Aorta (tissue), 5 donors: ENCODE measurements around the gene MYH13. TPM values are rescaled to one million over a fixed set of nuclear protein-coding genes. Genes with fewer than 3 reads are reported as not detected.

ENCODE experiments used
- ATAC-seq: fragments of 200-7000 bp; cut with Tn5 transposase; one replicate; pipeline ENCODE4 v1.9.1; 2022; ENCODE audit warnings: moderate library complexity; ENCODE audit not compliant: low FRiP score
- DNase-seq, 2 donors: peaks; one replicate each; pipeline ENCODE4 v3.0.0-alpha.2; 2020
- H3K27ac ChIP-seq, 2 donors: one replicate each; pipeline ENCODE4 v1.5.1; 2013; ENCODE audit warnings: low read length in 2 of 2, mild to moderate bottlenecking in 2 of 2, moderate library complexity in 2 of 2, control low read depth in 1 of 2, inconsistent platforms in 1 of 2, low read depth in 1 of 2
- H3K27me3 ChIP-seq, 2 donors: one replicate each; pipeline ENCODE4 v1.6.1; 2013; ENCODE audit warnings: control low read depth in 1 of 2, low read length in 1 of 2, mild to moderate bottlenecking in 1 of 2, moderate library complexity in 1 of 2; ENCODE audit not compliant: insufficient read depth in 2 of 2, control insufficient read depth in 1 of 2
- H3K36me3 ChIP-seq, 2 donors: one replicate each; pipeline ENCODE4 v1.6.1; 2013; ENCODE audit warnings: control low read depth in 1 of 2, low read length in 1 of 2, mild to moderate bottlenecking in 1 of 2; ENCODE audit not compliant: insufficient read depth in 2 of 2, control insufficient read depth in 1 of 2
- H3K4me1 ChIP-seq, 2 donors: one replicate each; pipeline ENCODE4 v1.6.1; 2013; ENCODE audit warnings: low read length in 2 of 2, control low read depth in 1 of 2, mild to moderate bottlenecking in 1 of 2, moderate library complexity in 1 of 2; ENCODE audit not compliant: insufficient read depth in 2 of 2, control insufficient read depth in 1 of 2
- H3K4me3 ChIP-seq, 2 donors: one replicate each; pipeline ENCODE4 v1.5.1; 2013; ENCODE audit warnings: low read length in 2 of 2, control low read depth in 1 of 2, mild to moderate bottlenecking in 1 of 2
- H3K9me3 ChIP-seq: one replicate; pipeline ENCODE4 v1.6.1; 2013; ENCODE audit warnings: mild to moderate bottlenecking, low read length; ENCODE audit not compliant: control insufficient read depth
- WGBS, 2 donors: extraction: QIAGEN DNeasy Blood & Tissue Kit; methylation state at CpG; one replicate each; pipeline ENCODE4 v1.1.7; 2013; 5-methylcytosine and 5-hydroxymethylcytosine counted together
- intact Hi-C, 2 donors: fragments of 100-400 bp; cut with DNase I; formaldehyde crosslinking; loops; one replicate each; pipeline versions ENCODE4 v1.14.2 to v1.15.0; 2022
- polyA plus RNA-seq, 2 donors: library from polyadenylated mRNA; stranded (reverse); fragments of 200-250 nt; gene quantifications; one replicate each; pipeline ENCODE4 v1.2.3, GENCODE V29; 2013
- total RNA-seq, 2 donors: library from RNA; stranded (reverse); fragmentation: NEBNext Ultra II Directional; extraction: Animal tissue kit (Norgen Biotek cat#: 25700); gene quantifications; one replicate each; pipeline ENCODE4 v1.2.1, GENCODE V29; 2021
- donor health status: healthy with polysubstance abuse.
- donor health status: Bipolar disorder and iron deficiency.
- donor health status: DM: no; HTN: no; CAD: no.
- donor health status: DM: no; HTN: no; CAD: no.
- donor health status: DM: yes; HTN: yes; CAD: no.

The MYH13 gene
- total and polyA plus RNA-seq, 4 donors, result not detected

DNA sequence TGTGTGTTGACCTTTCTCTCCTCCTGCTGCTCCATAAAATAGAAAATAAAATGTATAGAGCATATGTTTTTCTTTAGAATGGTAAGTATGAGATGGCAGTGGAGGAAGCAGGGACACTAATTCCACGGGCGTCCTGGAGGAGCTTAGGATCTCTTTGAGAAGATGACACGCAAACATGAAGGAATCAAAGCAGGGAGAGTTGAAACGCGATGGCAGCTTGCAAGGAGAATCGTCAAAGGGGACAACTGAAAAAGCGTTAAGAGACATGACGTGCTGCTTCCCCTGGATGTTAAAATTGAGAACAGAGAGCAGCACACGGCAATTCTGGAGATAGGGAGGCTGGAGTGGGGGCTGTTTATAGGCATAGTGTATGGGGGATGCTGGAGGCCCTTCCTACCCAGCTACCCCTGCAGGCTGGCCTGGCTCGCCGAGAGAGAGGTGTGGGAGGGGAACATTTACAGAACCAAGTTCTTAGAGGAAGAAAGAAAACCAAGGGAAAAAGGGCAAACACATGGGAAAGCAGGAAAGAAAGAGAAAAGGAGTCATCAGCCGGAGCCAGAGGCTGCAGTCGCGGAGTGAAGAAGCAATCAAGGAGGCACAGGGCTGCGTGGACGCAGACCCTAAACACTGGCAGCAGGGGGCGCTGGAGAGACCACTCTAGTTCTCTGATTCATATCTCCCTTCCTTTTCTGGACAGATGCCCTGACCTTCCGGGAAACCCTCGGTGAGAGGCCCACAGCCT, 55.8 kb downstream of the MYH13 start:
- peak; percentile 80 to 87 for DNase-seq
- 51 to 57% methylated on average over 19 of the region's 19 CpGs for WGBS, 2 donors
- Histone ChIP-seq H3K27me3 (no peaks in the 10 kb centered on the region), H3K4me3 (no peak overlapping the region), H3K27ac (no peak overlapping the region), H3K9me3 (no peaks in the 10 kb centered on the region), H3K36me3 (no peaks in the 10 kb centered on the region), H3K4me1 (no peaks in the 10 kb centered on the region)
- ATAC-seq, result no peak
- intact Hi-C loops, result no loop called here

DNA sequence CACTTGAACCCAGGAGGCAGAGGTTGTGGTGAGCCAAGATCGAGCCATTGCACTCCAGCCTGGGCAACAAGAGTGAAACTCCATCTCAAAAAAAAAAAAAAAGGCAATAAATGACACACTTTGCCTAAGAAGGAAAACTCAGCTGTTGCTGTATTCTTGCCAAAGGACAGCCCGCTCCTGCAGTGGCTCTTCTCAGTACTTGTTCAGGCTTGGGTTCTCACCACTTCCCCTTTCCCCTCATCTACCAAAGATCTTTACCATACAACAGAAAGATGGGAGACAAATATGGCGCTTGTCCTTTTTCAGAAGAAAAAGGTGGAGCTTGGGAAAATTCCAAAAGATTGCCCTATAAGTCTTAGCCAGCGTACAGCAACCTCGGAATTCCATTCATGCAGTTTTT, 58.5 kb downstream of the MYH13 start:
- WGBS, 2 donors, result 66% methylated on average over 5 of the region's 5 CpGs
- no peaks in the 10 kb centered on the region for H3K36me3 ChIP-seq
- H3K4me3 ChIP-seq, result no peak overlapping the region
- H3K9me3 ChIP-seq, result no peaks in the 10 kb centered on the region
- H3K4me1 ChIP-seq, result no peaks in the 10 kb centered on the region
- H3K27ac ChIP-seq, result no peak overlapping the region
- H3K27me3 ChIP-seq, result no peaks in the 10 kb centered on the region
- intact Hi-C loops, result no loop called here
- DNase-seq, result no peak
- ATAC-seq, result no peak

DNA sequence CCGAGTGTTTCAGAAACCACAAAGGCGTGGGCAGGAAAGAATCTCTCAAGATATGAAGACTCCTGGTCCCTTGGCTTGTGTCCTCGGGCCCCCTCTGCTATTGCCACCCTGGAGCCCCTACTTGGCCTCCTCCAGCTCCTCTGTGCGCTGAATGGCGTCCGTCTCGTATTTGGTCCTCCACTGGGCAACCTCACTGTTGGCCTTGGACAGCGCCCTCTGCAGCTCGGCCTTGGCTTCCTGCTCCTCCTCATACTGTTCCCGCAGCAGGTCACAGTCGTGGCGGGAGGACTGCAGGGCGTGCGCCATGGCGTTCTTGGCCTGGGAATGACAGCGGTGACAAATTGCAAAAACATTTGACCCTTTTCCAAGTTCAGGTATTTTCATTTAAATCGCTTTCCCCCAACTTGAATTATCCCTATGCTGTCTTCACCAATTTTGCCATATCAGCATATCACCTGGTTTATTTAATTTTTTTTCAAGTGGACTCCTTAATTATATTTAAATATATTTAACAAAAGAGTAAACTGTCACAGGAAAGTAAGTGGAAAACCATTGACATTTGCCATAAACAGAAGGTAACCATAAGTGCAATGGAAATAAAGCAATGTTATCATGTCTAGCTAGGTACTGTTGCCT, 59.7 kb downstream of the MYH13 start:
- no peak overlapping the region for H3K4me3 ChIP-seq
- DNase-seq, result no peak
- H3K36me3 ChIP-seq, result no peaks in the 10 kb centered on the region
- no peak overlapping the region for H3K27ac ChIP-seq
- ATAC-seq, result no peak
- no peaks in the 10 kb centered on the region for H3K4me1 ChIP-seq
- H3K27me3 ChIP-seq, result no peaks in the 10 kb centered on the region
- WGBS, 2 donors, result 74 to 77% methylated on average over 17 of the region's 17 CpGs
- H3K9me3 ChIP-seq, result no peaks in the 10 kb centered on the region
- intact Hi-C loops, result no loop called here

DNA sequence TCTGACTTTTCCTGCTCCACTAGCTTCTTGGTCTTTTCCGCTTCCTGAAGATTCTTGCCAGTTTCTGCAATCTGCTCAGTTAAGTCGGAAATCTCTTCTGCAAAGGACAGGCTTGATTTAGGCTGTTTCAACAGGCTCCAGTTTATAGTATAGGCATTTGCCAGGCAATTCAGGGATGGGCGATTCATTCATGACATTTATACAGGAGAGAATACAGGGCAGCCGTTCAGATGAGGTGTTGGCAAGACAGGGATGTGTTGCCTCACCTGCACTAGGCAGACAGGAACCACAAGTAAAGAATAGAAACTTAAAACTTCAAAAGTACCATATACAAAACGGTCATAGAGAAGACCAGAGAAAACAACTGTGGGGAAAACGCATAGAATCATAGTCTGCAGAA, 61.7 kb downstream of the MYH13 start:
- 59 to 67% methylated on average over 6 of the region's 6 CpGs for WGBS, 2 donors
- DNase-seq, result no peak
- H3K9me3 ChIP-seq, result no peaks in the 10 kb centered on the region
- intact Hi-C loops, result no loop called here
- H3K27ac ChIP-seq, result no peak overlapping the region
- H3K27me3 ChIP-seq, result no peaks in the 10 kb centered on the region
- no peak for ATAC-seq
- no peaks in the 10 kb centered on the region for H3K4me1 ChIP-seq
- no peaks in the 10 kb centered on the region for H3K36me3 ChIP-seq
- H3K4me3 ChIP-seq, result no peak overlapping the region

DNA sequence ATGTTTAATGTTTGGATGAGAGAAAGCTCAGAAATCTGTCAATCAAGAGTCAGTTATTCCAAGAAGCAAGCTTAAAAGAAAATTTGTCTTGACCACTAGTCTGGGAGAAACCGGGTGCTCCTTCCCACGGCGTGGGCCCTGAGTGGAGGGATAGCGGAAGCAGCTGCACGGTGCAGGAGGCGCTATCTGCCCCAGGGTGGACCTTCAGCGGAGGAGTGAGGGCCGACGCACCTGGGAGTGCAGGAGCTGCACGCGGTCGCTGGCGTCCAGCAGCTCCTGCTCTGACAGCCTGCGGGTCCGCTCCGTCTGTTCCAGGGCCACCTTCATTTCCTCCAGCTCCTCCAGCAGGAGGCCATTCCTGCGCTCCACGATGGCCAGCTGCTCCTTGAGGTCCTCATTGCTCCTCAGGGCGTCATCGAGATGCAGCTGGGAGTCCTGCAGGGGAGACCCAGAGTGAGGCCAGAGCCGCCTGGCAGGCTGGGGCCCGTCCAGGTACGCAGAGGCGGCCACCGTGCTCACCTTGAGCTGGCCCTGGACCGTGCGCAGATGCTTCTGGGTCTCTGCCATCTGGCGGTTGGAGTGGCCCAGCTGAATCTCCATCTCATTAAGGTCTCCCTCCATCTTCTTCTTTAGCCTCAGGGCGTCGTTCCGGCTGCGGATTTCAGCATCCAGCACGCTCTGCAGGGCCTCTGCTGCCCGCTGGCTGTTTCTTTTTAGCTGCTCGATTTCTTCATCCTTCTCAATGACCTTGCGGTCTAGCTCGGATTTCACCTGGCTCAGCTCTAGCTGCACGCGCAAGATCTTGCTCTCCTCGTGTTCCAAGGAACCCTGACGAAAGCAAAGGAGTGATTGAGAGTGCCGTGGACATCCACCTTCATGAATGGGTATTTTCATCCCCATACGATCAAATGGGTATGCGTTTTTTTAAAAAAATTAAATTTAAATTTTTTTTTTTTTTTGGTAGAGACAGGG, 63.5 kb downstream of the MYH13 start:
- Histone ChIP-seq H3K4me3 (no peak overlapping the region), H3K4me1 (no peaks in the 10 kb centered on the region), H3K27ac (no peak overlapping the region), H3K9me3 (no peaks in the 10 kb centered on the region), H3K27me3 (no peaks in the 10 kb centered on the region), H3K36me3 (no peaks in the 10 kb centered on the region)
- ATAC-seq (no peak), DNase-seq (no peak)
- intact Hi-C loops, result no loop called here
- WGBS, 2 donors, result 91 to 92% methylated on average over 44 of the region's 44 CpGs

DNA sequence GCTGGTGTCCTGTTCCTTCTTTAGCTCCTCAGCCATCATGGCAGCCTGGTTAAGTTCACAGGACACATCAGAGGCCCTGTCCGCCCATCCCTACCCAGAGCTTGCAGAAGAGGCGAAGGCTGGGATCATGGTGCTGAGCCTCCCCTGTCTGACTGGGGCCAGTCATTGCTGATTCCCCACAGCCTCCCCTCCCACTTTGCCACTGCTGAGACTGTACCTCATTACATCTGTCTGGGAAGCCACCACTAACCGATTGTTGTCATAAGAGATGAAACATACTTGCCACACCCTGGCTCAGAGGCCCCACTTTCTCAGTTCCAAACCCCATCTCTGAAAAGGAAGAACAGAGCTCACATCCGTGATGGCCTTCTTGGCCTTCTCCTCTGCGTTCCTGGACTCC, 66.2 kb downstream of the MYH13 start:
- Histone ChIP-seq H3K9me3 (no peaks in the 10 kb centered on the region), H3K4me3 (no peak overlapping the region), H3K27me3 (no peaks in the 10 kb centered on the region), H3K27ac (no peak overlapping the region), H3K36me3 (no peaks in the 10 kb centered on the region), H3K4me1 (no peaks in the 10 kb centered on the region)
- intact Hi-C loops, result no loop called here
- DNase-seq, result no peak
- no peak for ATAC-seq
- WGBS, 2 donors, result 79 to 84% methylated on average over 5 of the region's 5 CpGs

DNA sequence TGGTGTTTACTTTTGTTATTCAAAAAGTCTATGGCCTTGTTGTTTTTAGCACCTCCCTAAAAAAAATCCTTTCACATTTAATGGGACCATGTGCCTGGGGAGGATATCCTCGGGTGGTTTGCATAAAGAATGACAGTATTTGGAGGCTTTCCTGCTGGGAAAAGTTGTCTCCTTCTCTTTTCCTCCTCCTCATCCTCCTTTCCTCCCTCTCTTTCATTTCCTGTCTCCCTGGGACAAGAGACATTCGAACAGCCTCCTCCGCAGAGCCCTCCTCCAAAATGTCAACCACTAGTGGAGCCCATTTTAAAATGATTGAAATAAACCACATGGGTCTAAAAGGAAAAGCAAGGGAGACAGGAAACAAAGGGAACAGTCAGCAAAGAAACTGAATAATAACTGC, 67.4 kb downstream of the MYH13 start:
- 35 to 48% methylated on average over 3 of the region's 3 CpGs for WGBS, 2 donors
- no peak for ATAC-seq
- Histone ChIP-seq H3K36me3 (no peaks in the 10 kb centered on the region), H3K27ac (no peak overlapping the region), H3K4me3 (no peak overlapping the region), H3K9me3 (no peaks in the 10 kb centered on the region), H3K27me3 (no peaks in the 10 kb centered on the region), H3K4me1 (no peaks in the 10 kb centered on the region)
- no peak for DNase-seq
- intact Hi-C loops, result no loop called here

DNA sequence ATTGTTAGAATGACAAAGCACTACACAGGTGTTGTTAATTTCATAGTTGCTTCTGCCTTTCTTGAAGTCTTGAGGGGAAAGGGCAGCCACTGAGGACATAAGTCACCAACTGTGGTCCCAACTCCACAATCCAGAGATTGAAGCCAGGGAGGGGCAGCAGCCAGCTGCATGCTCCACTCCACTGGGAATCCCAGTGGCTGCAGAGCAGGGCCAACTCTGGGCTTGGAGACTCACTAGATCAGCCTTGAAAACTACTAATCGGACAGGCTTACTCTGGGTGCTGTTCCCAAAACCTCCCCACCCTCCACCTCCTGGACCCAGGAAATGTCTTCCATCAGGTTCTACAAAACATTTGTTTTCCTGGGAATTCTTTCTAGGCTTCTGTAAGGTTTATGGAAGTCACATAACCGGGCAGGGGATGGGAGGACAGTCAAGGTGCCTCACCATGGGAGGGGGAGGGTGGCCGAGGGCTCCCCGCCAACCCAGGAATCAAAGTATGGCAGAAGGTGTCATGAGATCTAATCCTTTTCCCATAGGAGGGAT, 68.0 kb downstream of the MYH13 start:
- DNase-seq (no peak), ATAC-seq (no peak)
- no peaks in the 10 kb centered on the region for H3K9me3 ChIP-seq
- H3K36me3 ChIP-seq, result no peaks in the 10 kb centered on the region
- 78 to 84% methylated on average over 4 of the region's 4 CpGs for WGBS, 2 donors
- no peaks in the 10 kb centered on the region for H3K27me3 ChIP-seq
- no peaks in the 10 kb centered on the region for H3K4me1 ChIP-seq
- H3K27ac ChIP-seq, result no peak overlapping the region
- intact Hi-C loops, result no loop called here
- H3K4me3 ChIP-seq, result no peak overlapping the region
